Loucy (cell line): ENCODE results near the gene TUBA4A.

ENCODE experiments used
- H2AFZ ChIP-seq: fragments of 200-600 bp; sonication (generic); 2 replicates; pipeline ENCODE4 v1.6.0; 2016; ENCODE audit warnings: antibody characterized with exemption, mild to moderate bottlenecking, low read length, moderate library complexity
- H3F3A ChIP-seq: fragments of 200-600 bp; 2 replicates; pipeline ENCODE4 v1.6.0; 2016; ENCODE audit warnings: antibody characterized with exemption, low read depth, mild to moderate bottlenecking
- H3K27me3 ChIP-seq: fragments of 200-600 bp; sonication (generic); 2 replicates; pipeline ENCODE4 v1.6.1; 2014; ENCODE audit warnings: low read length, mild to moderate bottlenecking; ENCODE audit not compliant: insufficient read depth, poor library complexity, severe bottlenecking
- H3K36me3 ChIP-seq: fragments of 200-600 bp; sonication (generic); 2 replicates; pipeline ENCODE4 v1.6.1; 2016; ENCODE audit warnings: low read length; ENCODE audit not compliant: insufficient read depth
- H3K4me1 ChIP-seq: fragments of 200-600 bp; sonication (generic); 2 replicates; pipeline ENCODE4 v1.5.1; 2014; ENCODE audit warnings: low read length, mild to moderate bottlenecking; ENCODE audit not compliant: insufficient read depth, poor library complexity, severe bottlenecking
- H3K4me2 ChIP-seq: fragments of 200-600 bp; sonication (generic); 2 replicates; pipeline ENCODE4 v1.6.0; 2014; ENCODE audit warnings: antibody characterized with exemption, low read length, low read depth, mild to moderate bottlenecking; ENCODE audit not compliant: poor library complexity, severe bottlenecking
- H3K4me3 ChIP-seq: fragments of 200-600 bp; sonication (generic); 2 replicates; pipeline ENCODE4 v1.5.1; 2014; ENCODE audit warnings: low read length, mild to moderate bottlenecking, mixed read lengths; ENCODE audit not compliant: poor library complexity, severe bottlenecking
- H3K79me2 ChIP-seq: fragments of 200-600 bp; sonication (generic); 2 replicates; pipeline ENCODE4 v1.6.1; 2014; ENCODE audit warnings: low read length; ENCODE audit not compliant: insufficient read depth
- H3K9ac ChIP-seq: fragments of 200-600 bp; sonication (generic); 2 replicates; pipeline ENCODE4 v1.6.0; 2014; ENCODE audit warnings: mild to moderate bottlenecking, low read depth, low read length, moderate library complexity; ENCODE audit not compliant: poor library complexity, severe bottlenecking
- H3K9me2 ChIP-seq: fragments of 200-600 bp; sonication (generic); replicated peaks from 2 replicates; pipeline ENCODE4 v1.6.1; 2016; ENCODE audit warnings: low read depth, low read length, mixed read lengths
- H3K9me3 ChIP-seq: fragments of 200-600 bp; sonication (generic); 2 replicates; pipeline ENCODE4 v1.6.1; 2014; ENCODE audit warnings: mild to moderate bottlenecking, antibody characterized with exemption, low read length, low read depth; ENCODE audit not compliant: insufficient read depth
- H4K20me1 ChIP-seq: fragments of 200-600 bp; sonication (generic); 2 replicates; pipeline ENCODE4 v1.6.0; 2014; ENCODE audit warnings: antibody characterized with exemption, low read length, mild to moderate bottlenecking; ENCODE audit not compliant: insufficient read depth, poor library complexity, severe bottlenecking
- EZH2phosphoT487 ChIP-seq: fragments of 200-600 bp; IDR thresholded peaks from 2 replicates; pipeline ENCODE4 v1.6.1; 2018; ENCODE audit warnings: antibody characterized with exemption, mild to moderate bottlenecking, moderate library complexity, borderline replicate concordance
- TF ChIP-seq, protein P1 (sequence below): fragments of 200-600 bp; sonication (generic); conservative IDR thresholded peaks from 2 replicates; pipeline ENCODE4 v1.5.1; 2014; ENCODE audit warnings: mild to moderate bottlenecking, antibody characterized with exemption, low read length

The TUBA4A gene

DNA sequence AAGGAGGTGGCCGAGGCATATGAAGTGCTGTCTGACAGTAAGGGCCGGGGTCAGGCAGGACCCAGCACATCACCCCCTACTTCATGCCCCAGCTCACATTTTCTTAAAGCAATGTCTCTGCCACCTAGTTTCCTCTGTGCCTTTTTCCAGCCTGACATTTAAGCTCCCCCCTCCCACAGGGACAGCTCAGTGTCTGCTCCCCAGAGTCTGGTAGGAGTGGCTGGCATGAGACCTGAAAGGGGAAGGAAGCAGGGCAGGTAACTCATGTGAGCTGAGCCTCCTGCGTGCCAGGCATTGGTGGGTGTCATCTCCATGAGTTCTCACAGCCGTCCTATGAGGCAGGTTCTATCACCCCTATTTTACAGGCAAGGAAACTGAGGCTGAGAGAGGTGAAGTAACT is 26.9 kb upstream of the TUBA4A start:
- no peak overlapping the region for H3K9ac ChIP-seq
- H3K27me3 ChIP-seq: no peaks in the 10 kb centered on the region
- peaks cover 23% of the 10 kb centered on the region for H3K4me1 ChIP-seq
- H3F3A ChIP-seq: no peaks in the 10 kb centered on the region
- peak overlapping the region; percentile 78 for H3K4me2 ChIP-seq
- peak overlapping the region; percentile 75 for H3K4me3 ChIP-seq
- H2AFZ ChIP-seq: no peak overlapping the region
- peaks cover 6% of the 10 kb centered on the region for H4K20me1 ChIP-seq
- no peaks in the 10 kb centered on the region; the same call in 1 of the 2 replicates for H3K36me3 ChIP-seq
- H3K9me3 ChIP-seq: no peaks in the 10 kb centered on the region
- no peak for TF ChIP-seq EZH2phosphoT487
- TF ChIP-seq, protein P1, sequence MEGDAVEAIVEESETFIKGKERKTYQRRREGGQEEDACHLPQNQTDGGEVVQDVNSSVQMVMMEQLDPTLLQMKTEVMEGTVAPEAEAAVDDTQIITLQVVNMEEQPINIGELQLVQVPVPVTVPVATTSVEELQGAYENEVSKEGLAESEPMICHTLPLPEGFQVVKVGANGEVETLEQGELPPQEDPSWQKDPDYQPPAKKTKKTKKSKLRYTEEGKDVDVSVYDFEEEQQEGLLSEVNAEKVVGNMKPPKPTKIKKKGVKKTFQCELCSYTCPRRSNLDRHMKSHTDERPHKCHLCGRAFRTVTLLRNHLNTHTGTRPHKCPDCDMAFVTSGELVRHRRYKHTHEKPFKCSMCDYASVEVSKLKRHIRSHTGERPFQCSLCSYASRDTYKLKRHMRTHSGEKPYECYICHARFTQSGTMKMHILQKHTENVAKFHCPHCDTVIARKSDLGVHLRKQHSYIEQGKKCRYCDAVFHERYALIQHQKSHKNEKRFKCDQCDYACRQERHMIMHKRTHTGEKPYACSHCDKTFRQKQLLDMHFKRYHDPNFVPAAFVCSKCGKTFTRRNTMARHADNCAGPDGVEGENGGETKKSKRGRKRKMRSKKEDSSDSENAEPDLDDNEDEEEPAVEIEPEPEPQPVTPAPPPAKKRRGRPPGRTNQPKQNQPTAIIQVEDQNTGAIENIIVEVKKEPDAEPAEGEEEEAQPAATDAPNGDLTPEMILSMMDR: no peak
- peaks cover 6% of the 10 kb centered on the region; the same call in 1 of the 2 replicates for H3K79me2 ChIP-seq
- no peaks in the 10 kb centered on the region for H3K9me2 ChIP-seq

DNA sequence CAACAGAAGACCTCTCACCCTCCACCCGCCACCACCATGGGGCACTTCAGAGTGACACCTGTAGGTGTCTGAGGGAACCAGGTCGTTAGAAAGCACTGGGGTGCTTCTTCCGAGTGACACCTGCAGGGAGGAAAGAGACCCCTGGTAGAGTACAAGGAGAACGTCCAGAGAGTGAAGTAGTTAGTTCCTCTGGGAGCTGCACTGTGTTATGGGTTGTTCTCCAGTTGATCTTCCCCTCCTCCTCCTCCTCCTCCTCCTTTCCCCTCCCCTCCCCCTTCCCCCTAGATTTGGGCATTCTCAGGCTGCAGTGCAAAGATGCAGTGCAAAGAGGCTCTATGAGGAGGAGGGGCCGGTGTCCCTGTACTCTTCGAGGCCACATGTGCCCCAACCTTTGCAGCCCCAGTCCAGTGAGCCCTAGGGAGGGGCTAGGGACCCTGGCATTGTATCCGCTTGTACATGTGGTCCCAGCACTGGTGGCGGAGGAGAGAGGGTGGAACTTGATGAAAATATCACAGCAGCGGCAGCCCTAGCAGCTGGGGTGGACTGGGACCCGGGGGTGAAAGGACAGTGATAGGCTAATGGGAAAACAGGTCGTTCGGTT is 26.3 kb upstream of the TUBA4A start:
- peaks cover 6% of the 10 kb centered on the region; the same call in 1 of the 2 replicates for H3K79me2 ChIP-seq
- H3K27me3 ChIP-seq: no peaks in the 10 kb centered on the region
- H3K4me3 ChIP-seq: peak overlapping the region; percentile 75
- H3K36me3 ChIP-seq: no peaks in the 10 kb centered on the region; the same call in 1 of the 2 replicates
- TF ChIP-seq, protein P1: peak; percentile 31; the same call in 1 of the 2 replicates
- TF ChIP-seq EZH2phosphoT487: no peak
- peaks cover 23% of the 10 kb centered on the region for H3K4me1 ChIP-seq
- no peaks in the 10 kb centered on the region for H3F3A ChIP-seq
- peaks cover 6% of the 10 kb centered on the region for H4K20me1 ChIP-seq
- peak overlapping the region; percentile 58; the same call in 1 of the 2 replicates for H2AFZ ChIP-seq
- no peaks in the 10 kb centered on the region for H3K9me3 ChIP-seq
- peak overlapping the region; percentile 76 for H3K9ac ChIP-seq
- H3K9me2 ChIP-seq: no peaks in the 10 kb centered on the region
- H3K4me2 ChIP-seq: peak overlapping the region; percentile 78

- Histone ChIP-seq H3K4me3 (peak within 1 kb of the TSS; percentile 75), H4K20me1 (peaks cover 6% of the 10 kb centered on the region), H3K27me3 (no peaks in the 10 kb centered on the region), H3K9ac (peak within 1 kb of the TSS; percentile 76), H3K36me3 (no peaks in the 10 kb centered on the region), H3F3A (no peaks in the 10 kb centered on the region), H2AFZ (peak within 1 kb of the TSS; percentile 96), H3K9me3 (no peaks in the 10 kb centered on the region), H3K79me2 (peaks cover 6% of the 10 kb centered on the region; the same call in 1 of the 2 replicates), H3K4me1 (peaks cover 23% of the 10 kb centered on the region), H3K9me2 (no peaks in the 10 kb centered on the region), H3K4me2 (peak within 1 kb of the TSS; percentile 78)
- TF ChIP-seq, protein P1: no peak
- no peak for TF ChIP-seq EZH2phosphoT487
Measured at GRCh38 chr2:219279151-219279915, 25.6 kb upstream of the TUBA4A start, which contains the start of gene DNAJB2. TSS of gene DNAJB2 (plus strand) at chr2:219279366. CDS start at chr2:219279834, 468 bp downstream.
